ENCODE results near the gene PRDM15. TPM values are rescaled to one million over a fixed set of nuclear protein-coding genes. Genes with fewer than 3 reads are reported as not detected.

The PRDM15 gene
- total and polyA plus RNA-seq, 4 donors, result 1.2 to 5.7 (median 2.1) TPM

DNA sequence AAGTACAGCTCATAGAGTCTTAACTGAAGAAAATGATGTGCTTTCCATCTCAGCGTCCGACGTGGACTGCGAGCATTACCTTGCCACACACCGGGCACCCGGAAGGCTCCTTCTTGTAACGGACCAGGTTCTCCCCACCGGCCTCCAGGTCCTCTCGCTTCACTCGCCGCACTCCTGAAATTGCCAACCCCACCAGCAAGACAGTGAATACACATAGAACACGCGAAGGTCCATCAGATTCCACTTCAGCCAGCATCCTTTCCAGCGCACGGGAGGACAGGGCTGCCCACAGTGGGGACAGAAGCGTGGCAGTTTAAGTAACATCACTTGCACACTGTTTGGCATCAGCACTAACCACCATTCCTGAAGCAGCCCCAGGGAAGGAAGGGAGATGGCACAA is 53.3 kb downstream of the PRDM15 start:
- H3K9me3 ChIP-seq (ENCODE audit: control insufficient read depth in 4 of 4, low read length in 3 of 4), result no peaks in the 10 kb centered on the region
- 96% methylated on average over 16 of the region's 16 CpGs for WGBS
- H3K4me3 ChIP-seq (ENCODE audit: low read depth in 1 of 3, low read length in 3 of 3), result no peak overlapping the region
- TF ChIP-seq, protein P1, sequence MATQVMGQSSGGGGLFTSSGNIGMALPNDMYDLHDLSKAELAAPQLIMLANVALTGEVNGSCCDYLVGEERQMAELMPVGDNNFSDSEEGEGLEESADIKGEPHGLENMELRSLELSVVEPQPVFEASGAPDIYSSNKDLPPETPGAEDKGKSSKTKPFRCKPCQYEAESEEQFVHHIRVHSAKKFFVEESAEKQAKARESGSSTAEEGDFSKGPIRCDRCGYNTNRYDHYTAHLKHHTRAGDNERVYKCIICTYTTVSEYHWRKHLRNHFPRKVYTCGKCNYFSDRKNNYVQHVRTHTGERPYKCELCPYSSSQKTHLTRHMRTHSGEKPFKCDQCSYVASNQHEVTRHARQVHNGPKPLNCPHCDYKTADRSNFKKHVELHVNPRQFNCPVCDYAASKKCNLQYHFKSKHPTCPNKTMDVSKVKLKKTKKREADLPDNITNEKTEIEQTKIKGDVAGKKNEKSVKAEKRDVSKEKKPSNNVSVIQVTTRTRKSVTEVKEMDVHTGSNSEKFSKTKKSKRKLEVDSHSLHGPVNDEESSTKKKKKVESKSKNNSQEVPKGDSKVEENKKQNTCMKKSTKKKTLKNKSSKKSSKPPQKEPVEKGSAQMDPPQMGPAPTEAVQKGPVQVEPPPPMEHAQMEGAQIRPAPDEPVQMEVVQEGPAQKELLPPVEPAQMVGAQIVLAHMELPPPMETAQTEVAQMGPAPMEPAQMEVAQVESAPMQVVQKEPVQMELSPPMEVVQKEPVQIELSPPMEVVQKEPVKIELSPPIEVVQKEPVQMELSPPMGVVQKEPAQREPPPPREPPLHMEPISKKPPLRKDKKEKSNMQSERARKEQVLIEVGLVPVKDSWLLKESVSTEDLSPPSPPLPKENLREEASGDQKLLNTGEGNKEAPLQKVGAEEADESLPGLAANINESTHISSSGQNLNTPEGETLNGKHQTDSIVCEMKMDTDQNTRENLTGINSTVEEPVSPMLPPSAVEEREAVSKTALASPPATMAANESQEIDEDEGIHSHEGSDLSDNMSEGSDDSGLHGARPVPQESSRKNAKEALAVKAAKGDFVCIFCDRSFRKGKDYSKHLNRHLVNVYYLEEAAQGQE (IDR thresholded peaks at IDR 0.05), result no peak
- TF ChIP-seq MAX (IDR thresholded peaks at IDR 0.05) (no peak), RAD21 (IDR thresholded peaks at IDR 0.05) (no peak), JUND (IDR thresholded peaks at IDR 0.05) (no peak), HNF4A (conservative IDR thresholded peaks at IDR 0.05) (no peak), YY1 (IDR thresholded peaks at IDR 0.05) (no peak), FOXA2 (IDR thresholded peaks at IDR 0.05) (no peak), GABPA (IDR thresholded peaks at IDR 0.05 in 1 of 2, conservative IDR thresholded peaks at IDR 0.05 in 1 of 2) (no peak), TAF1 (conservative IDR thresholded peaks at IDR 0.05) (no peak), SP1 (IDR thresholded peaks at IDR 0.05) (no peak), RXRA (IDR thresholded peaks at IDR 0.05) (no peak), HNF4G (IDR thresholded peaks at IDR 0.05) (no peak), FOXA1 (IDR thresholded peaks at IDR 0.05) (no peak), EGR1 (IDR thresholded peaks at IDR 0.05; ENCODE audit: low read depth in 2 of 2) (no peak), NR2F2 (IDR thresholded peaks at IDR 0.05) (no peak), CTCF (IDR thresholded peaks at IDR 0.05; ENCODE audit: low read depth, low read length, missing input control) (no peak)
- TF ChIP-seq, protein P2, sequence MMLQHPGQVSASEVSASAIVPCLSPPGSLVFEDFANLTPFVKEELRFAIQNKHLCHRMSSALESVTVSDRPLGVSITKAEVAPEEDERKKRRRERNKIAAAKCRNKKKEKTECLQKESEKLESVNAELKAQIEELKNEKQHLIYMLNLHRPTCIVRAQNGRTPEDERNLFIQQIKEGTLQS (IDR thresholded peaks at IDR 0.05), result no peak
- TF ChIP-seq, protein P3, sequence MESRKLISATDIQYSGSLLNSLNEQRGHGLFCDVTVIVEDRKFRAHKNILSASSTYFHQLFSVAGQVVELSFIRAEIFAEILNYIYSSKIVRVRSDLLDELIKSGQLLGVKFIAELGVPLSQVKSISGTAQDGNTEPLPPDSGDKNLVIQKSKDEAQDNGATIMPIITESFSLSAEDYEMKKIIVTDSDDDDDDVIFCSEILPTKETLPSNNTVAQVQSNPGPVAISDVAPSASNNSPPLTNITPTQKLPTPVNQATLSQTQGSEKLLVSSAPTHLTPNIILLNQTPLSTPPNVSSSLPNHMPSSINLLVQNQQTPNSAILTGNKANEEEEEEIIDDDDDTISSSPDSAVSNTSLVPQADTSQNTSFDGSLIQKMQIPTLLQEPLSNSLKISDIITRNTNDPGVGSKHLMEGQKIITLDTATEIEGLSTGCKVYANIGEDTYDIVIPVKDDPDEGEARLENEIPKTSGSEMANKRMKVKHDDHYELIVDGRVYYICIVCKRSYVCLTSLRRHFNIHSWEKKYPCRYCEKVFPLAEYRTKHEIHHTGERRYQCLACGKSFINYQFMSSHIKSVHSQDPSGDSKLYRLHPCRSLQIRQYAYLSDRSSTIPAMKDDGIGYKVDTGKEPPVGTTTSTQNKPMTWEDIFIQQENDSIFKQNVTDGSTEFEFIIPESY (IDR thresholded peaks at IDR 0.05), result no peak
- H3K4me1 ChIP-seq (ENCODE audit: control insufficient read depth in 4 of 4, insufficient read depth in 4 of 4, low read length in 3 of 4), result no peaks in the 10 kb centered on the region
- H3K27me3 ChIP-seq (ENCODE audit: control insufficient read depth in 4 of 4, insufficient read depth in 4 of 4, low read length in 3 of 4), result no peaks in the 10 kb centered on the region
- no peak overlapping the region for H3K27ac ChIP-seq (ENCODE audit: low read depth in 1 of 2, low read length in 2 of 2)
- peaks cover 0 to 12% (median 2%) of the 10 kb centered on the region in 4 donors for H3K36me3 ChIP-seq (ENCODE audit: control insufficient read depth in 4 of 4, insufficient read depth in 3 of 4, low read depth in 1 of 4, low read length in 3 of 4)
- DNase-seq (ENCODE audit: low spot score), result no peak
- H3K9ac ChIP-seq (ENCODE audit: low read depth in 1 of 2, low read length in 2 of 2), result no peak overlapping the region

Measured in liver (tissue), 9 donors.